Kidney (tissue), 14 donors: ENCODE results near the gene WSCD1. TPM values are rescaled to one million over a fixed set of nuclear protein-coding genes. Genes with fewer than 3 reads are reported as not detected.

Source experiments
- DNase-seq, 5 donors: peaks; one replicate each; pipeline ENCODE4 v3.0.0-alpha.2; 2013 to 2020
- FAIRE-seq: peaks from 2 replicates; lab custom pipeline; 2012; peaks lifted over from hg19 to GRCh38; lab: Jason Lieb, UNC
- H3K27ac ChIP-seq, 2 donors: one replicate each; pipeline ENCODE4 v1.7.0; 2013; ENCODE audit warnings: low read depth in 2 of 2, low read length in 2 of 2, inconsistent platforms in 1 of 2
- H3K27me3 ChIP-seq: one replicate; pipeline ENCODE4 v1.7.1; 2013; ENCODE audit warnings: low read length, inconsistent platforms; ENCODE audit not compliant: control insufficient read depth, insufficient read depth
- H3K36me3 ChIP-seq, 3 donors: one replicate each; pipeline versions ENCODE4 v1.7.0 to v1.7.1; 2013; ENCODE audit warnings: low read length in 3 of 3, control low read depth in 1 of 3, inconsistent platforms in 1 of 3; ENCODE audit not compliant: insufficient read depth in 3 of 3, control insufficient read depth in 2 of 3
- H3K4me1 ChIP-seq, 3 donors: one replicate each; pipeline versions ENCODE4 v1.7.0 to v1.7.1; 2013; ENCODE audit warnings: low read length in 3 of 3, inconsistent platforms in 1 of 3, low read depth in 1 of 3; ENCODE audit not compliant: control insufficient read depth in 2 of 3, insufficient read depth in 2 of 3
- H3K4me3 ChIP-seq, 3 donors: one replicate each; pipeline versions ENCODE4 v1.7.0 to v1.8.1; 2013; ENCODE audit warnings: low read length in 3 of 3, control low read depth in 1 of 3, inconsistent platforms in 1 of 3
- H3K9ac ChIP-seq, 3 donors: one replicate each; pipeline versions ENCODE4 v1.7.0 to v1.7.1; 2013; ENCODE audit warnings: low read length in 3 of 3, control low read depth in 1 of 3, inconsistent platforms in 1 of 3
- H3K9me3 ChIP-seq, 3 donors: one replicate each; pipeline versions ENCODE4 v1.7.0 to v1.7.1; 2013; ENCODE audit warnings: low read length in 3 of 3, control low read depth in 1 of 3, inconsistent platforms in 1 of 3; ENCODE audit not compliant: control insufficient read depth in 2 of 3, insufficient read depth in 1 of 3
- intact Hi-C: fragments of 100-400 bp; cut with DNase I; formaldehyde crosslinking; loops from one replicate; pipeline ENCODE4 v1.11.1; 2022
- polyA plus RNA-seq: library from polyadenylated mRNA; stranded (reverse); fragments of 350-450 nt; fragmentation: Illumina TruSeq; extraction: RNeasy Lipid Tissue Mini Kit (QIAGEN cat#74804); gene quantifications from one replicate; pipeline ENCODE4 v1.2.3, GENCODE V29; 2014; ENCODE audit warnings: low read depth, low replicate concordance; ENCODE audit not compliant: insufficient read depth
- total RNA-seq: library from RNA; stranded (reverse); fragmentation: NEBNext Ultra II Directional; extraction: Animal tissue kit (Norgen Biotek cat#: 25700); gene quantifications from one replicate; pipeline ENCODE4 v1.2.1, GENCODE V29; 2021
- TF ChIP-seq, protein P1 (sequence below): IDR thresholded peaks from 3 replicates; pipeline ENCODE4 v1.5.1; 2012; ENCODE audit warnings: mild to moderate bottlenecking, moderate library complexity, borderline replicate concordance; ENCODE audit not compliant: insufficient read depth; ENCODE audit errors: extremely low read depth
- donor health status: control.
- donor health status: control.
- donor health status: control.
- donor health status: control.
- donor health status: control.
- donor health status: DM: yes; HTN: yes; CAD: no.
- donor health status: Normal renal cell carcinoma (clear cell type).

WSCD1 gene
- total and polyA plus RNA-seq, 2 donors from 2014 or later = 5.4 to 14.5 TPM

DNA sequence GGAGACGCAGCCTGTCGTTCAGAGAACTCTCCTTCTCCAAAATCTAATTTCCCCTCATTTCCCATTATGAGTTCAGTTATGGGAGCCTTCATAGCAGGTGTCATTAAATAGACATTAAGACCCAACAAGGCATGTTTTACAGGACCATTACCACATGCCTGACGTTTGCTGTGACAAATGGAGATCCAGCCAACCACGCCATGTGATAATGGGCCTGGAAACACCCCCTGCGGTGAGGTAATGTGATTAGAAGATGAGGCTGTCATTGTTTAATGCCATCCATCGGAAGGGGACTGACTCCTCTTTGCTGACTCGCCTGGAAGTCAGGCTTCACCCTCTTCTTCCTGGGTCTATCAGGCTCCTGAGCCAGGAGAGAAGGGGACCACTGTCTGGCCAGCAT, 76.9 kb downstream of the WSCD1 start:
- Histone ChIP-seq H3K27ac (no peak overlapping the region), H3K4me1 (no peaks in the 10 kb centered on the region), H3K36me3 (no peaks in the 10 kb centered on the region), H3K9ac (no peak overlapping the region), H3K4me3 (no peak overlapping the region), H3K9me3 (no peaks in the 10 kb centered on the region), H3K27me3 (no peaks in the 10 kb centered on the region)
- no peak for DNase-seq
- intact Hi-C loops = loop anchor here (10.0 kb wide), 1 partner anchor 72 kb away; the partner anchor contains the start of gene WSCD1
- no peak for FAIRE-seq
- TF ChIP-seq, protein P1, sequence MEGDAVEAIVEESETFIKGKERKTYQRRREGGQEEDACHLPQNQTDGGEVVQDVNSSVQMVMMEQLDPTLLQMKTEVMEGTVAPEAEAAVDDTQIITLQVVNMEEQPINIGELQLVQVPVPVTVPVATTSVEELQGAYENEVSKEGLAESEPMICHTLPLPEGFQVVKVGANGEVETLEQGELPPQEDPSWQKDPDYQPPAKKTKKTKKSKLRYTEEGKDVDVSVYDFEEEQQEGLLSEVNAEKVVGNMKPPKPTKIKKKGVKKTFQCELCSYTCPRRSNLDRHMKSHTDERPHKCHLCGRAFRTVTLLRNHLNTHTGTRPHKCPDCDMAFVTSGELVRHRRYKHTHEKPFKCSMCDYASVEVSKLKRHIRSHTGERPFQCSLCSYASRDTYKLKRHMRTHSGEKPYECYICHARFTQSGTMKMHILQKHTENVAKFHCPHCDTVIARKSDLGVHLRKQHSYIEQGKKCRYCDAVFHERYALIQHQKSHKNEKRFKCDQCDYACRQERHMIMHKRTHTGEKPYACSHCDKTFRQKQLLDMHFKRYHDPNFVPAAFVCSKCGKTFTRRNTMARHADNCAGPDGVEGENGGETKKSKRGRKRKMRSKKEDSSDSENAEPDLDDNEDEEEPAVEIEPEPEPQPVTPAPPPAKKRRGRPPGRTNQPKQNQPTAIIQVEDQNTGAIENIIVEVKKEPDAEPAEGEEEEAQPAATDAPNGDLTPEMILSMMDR = no peak

DNA sequence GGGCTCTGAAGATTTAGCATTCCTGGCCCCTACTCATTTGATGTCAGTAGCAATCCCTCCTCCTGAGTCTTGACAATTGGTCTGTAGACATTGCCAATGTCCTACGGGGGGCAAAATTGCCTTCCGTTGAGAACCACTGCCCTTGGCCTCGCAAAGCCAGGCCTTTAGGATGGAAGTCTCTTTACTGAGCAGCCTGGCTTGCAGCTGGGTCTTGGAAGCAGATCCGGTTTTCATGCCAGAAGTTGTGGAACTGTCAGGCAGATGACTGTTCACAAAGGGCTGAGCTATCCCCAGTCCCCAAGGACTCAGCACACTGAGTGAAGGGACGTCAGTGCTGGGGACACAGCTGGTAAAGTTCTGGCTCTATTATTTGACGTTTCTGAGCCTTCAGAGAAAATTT, 83.2 kb downstream of the WSCD1 start:
- H3K27ac ChIP-seq = no peak overlapping the region
- no peaks in the 10 kb centered on the region for H3K36me3 ChIP-seq
- FAIRE-seq (no peak), DNase-seq (no peak)
- no peaks in the 10 kb centered on the region for H3K4me1 ChIP-seq
- H3K27me3 ChIP-seq = no peaks in the 10 kb centered on the region
- no peak overlapping the region for H3K4me3 ChIP-seq
- H3K9ac ChIP-seq = no peak overlapping the region
- H3K9me3 ChIP-seq = no peaks in the 10 kb centered on the region
- intact Hi-C loops = no loop called here
- TF ChIP-seq, protein P1 = no peak

DNA sequence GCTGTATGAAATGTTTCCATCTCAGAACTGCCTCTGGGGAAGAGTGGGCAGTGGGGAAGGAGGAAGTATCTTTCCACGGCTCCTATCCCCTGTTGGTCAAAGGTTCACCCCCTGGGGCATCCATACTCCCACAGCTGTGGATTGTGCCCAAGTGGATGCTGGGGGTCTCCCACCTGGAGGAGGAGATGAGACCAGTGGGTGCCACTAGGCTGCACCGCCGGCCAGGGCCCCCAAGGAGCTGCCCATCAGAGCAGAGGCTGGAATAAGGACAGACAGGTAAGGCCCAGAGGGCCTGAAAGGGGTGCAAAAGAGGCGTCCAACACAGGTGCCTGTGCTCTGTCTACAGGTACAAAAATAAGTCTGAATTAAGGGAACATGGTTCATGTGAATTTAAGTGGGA, 87.5 kb downstream of the WSCD1 start:
- DNase-seq (no peak), FAIRE-seq (no peak)
- H3K9me3 ChIP-seq = no peaks in the 10 kb centered on the region
- H3K9ac ChIP-seq = no peak overlapping the region
- TF ChIP-seq, protein P1 = no peak
- H3K4me3 ChIP-seq = no peak overlapping the region
- no peaks in the 10 kb centered on the region for H3K4me1 ChIP-seq
- no peak overlapping the region for H3K27ac ChIP-seq
- H3K36me3 ChIP-seq = no peaks in the 10 kb centered on the region
- no peaks in the 10 kb centered on the region for H3K27me3 ChIP-seq
- intact Hi-C loops = no loop called here
